Keratinocyte (primary cell): ENCODE measurements around the gene CCDC148.

Source experiments
- EZH2 ChIP-seq: IDR thresholded peaks from one replicate; pipeline ENCODE4 v1.6.1; 2012; ENCODE audit warnings: inconsistent platforms, mild to moderate bottlenecking, low read length, moderate library complexity
- TF ChIP-seq, protein P1 (sequence below), 3 experiments: IDR thresholded peaks in 1 of 3; conservative IDR thresholded peaks in 1 of 3; optimal IDR thresholded peaks in 1 of 3; 2 replicates in 2 of 3; 3 replicates in 1 of 3; pipeline versions ENCODE3 to v1.5.1; 2011; ENCODE audit warnings: low read length in 3 of 3, mild to moderate bottlenecking in 3 of 3, moderate library complexity in 2 of 3, control low read depth in 1 of 3, inconsistent platforms in 1 of 3; ENCODE audit not compliant: insufficient read depth in 2 of 3; ENCODE audit errors: extremely low read depth in 1 of 3

DNA sequence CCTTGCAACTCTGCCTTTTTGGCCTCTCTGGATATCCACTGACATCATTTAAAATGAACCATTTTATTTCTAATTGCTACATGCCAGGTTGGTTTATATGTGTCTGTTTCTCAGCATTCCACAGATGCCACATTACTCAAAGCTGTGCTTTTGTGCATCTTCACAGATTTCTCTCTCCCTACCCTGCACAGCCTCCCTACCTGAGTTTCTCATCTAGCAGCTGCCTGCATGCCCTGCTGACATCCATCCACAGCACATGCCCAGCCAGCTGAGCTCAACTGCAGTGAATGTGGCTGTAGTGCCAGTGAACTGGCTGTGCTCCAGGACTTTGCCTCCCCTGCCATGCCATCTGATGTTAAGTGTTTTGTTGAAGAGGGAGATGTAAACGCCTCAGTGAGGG is 44.7 kb upstream of the CCDC148 start:
- TF ChIP-seq, protein P1, sequence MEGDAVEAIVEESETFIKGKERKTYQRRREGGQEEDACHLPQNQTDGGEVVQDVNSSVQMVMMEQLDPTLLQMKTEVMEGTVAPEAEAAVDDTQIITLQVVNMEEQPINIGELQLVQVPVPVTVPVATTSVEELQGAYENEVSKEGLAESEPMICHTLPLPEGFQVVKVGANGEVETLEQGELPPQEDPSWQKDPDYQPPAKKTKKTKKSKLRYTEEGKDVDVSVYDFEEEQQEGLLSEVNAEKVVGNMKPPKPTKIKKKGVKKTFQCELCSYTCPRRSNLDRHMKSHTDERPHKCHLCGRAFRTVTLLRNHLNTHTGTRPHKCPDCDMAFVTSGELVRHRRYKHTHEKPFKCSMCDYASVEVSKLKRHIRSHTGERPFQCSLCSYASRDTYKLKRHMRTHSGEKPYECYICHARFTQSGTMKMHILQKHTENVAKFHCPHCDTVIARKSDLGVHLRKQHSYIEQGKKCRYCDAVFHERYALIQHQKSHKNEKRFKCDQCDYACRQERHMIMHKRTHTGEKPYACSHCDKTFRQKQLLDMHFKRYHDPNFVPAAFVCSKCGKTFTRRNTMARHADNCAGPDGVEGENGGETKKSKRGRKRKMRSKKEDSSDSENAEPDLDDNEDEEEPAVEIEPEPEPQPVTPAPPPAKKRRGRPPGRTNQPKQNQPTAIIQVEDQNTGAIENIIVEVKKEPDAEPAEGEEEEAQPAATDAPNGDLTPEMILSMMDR (optimal IDR thresholded peaks at IDR 0.05 in 1 of 3, IDR thresholded peaks at IDR 0.05 in 1 of 3, conservative IDR thresholded peaks at IDR 0.05 in 1 of 3; ENCODE audit: extremely low read depth in 1 of 3, insufficient read depth in 2 of 3, low read length in 3 of 3) = no peak
- no peak for TF ChIP-seq EZH2
